Endodermal cell (in vitro differentiated cells): ENCODE results near the gene CD68. TPM values are rescaled to one million over a fixed set of nuclear protein-coding genes. Genes with fewer than 3 reads are reported as not detected.
A peak's percentile ranks its signal among the peaks of the same experiment; 100 is the strongest.
"Not testable (repeated sequence)": the region's sequence is repeated elsewhere in the genome, so short reads cannot be mapped to it uniquely, and the experiment has no call there.

Experiments used
- DNase-seq: peaks from one replicate; pipeline ENCODE4 v3.0.0-alpha.2; 2017
- H3K27ac ChIP-seq: 2 replicates; pipeline ENCODE4 v1.5.1; 2013; ENCODE audit warnings: mild to moderate bottlenecking, low read depth, low read length, moderate library complexity
- H3K27me3 ChIP-seq: 2 replicates; pipeline ENCODE4 v1.6.1; 2013; ENCODE audit warnings: mild to moderate bottlenecking, low read length, moderate library complexity; ENCODE audit not compliant: insufficient read depth, control insufficient read depth, poor library complexity, severe bottlenecking
- H3K36me3 ChIP-seq: 2 replicates; pipeline ENCODE4 v1.7.0; 2013; ENCODE audit warnings: mild to moderate bottlenecking, low read length, moderate library complexity; ENCODE audit not compliant: control insufficient read depth, insufficient read depth
- H3K4me1 ChIP-seq: one replicate; pipeline ENCODE4 v1.7.0; 2013; ENCODE audit warnings: low read length; ENCODE audit not compliant: control insufficient read depth, insufficient read depth
- H3K4me3 ChIP-seq: 2 replicates; pipeline ENCODE4 v1.5.1; 2013; ENCODE audit warnings: mild to moderate bottlenecking, low read length, moderate library complexity
- H3K9ac ChIP-seq: 2 replicates; pipeline ENCODE4 v1.6.1; 2013; ENCODE audit warnings: mild to moderate bottlenecking, low read length, moderate library complexity; ENCODE audit not compliant: poor library complexity, severe bottlenecking; ENCODE audit errors: extremely low read depth
- H3K9me3 ChIP-seq: 2 replicates; pipeline ENCODE4 v1.6.1; 2013; ENCODE audit warnings: mild to moderate bottlenecking, low read length, moderate library complexity; ENCODE audit not compliant: control insufficient read depth
- H3K27ac Mint-ChIP-seq: 2 replicates; pipeline ENCODE4 v1.8.0; 2020; ENCODE audit warnings: mixed read lengths
- H3K27me3 Mint-ChIP-seq: 2 replicates; pipeline ENCODE4 v1.8.0; 2021; ENCODE audit warnings: mild to moderate bottlenecking, mixed read lengths; ENCODE audit not compliant: insufficient read depth
- H3K36me3 Mint-ChIP-seq: 2 replicates; pipeline ENCODE4 v1.8.0; 2020; ENCODE audit warnings: low read depth, mixed read lengths
- H3K4me1 Mint-ChIP-seq: 2 replicates; pipeline ENCODE4 v1.8.0; 2020; ENCODE audit warnings: mixed read lengths
- H3K4me3 Mint-ChIP-seq: 2 replicates; pipeline ENCODE4 v1.8.0; 2020; ENCODE audit warnings: mild to moderate bottlenecking, moderate library complexity, mixed read lengths
- H3K9me3 Mint-ChIP-seq: 2 replicates; pipeline ENCODE4 v1.8.0; 2020; ENCODE audit warnings: mild to moderate bottlenecking, mixed read lengths
- CTCF ChIP-seq: fragments of 200-600 bp; sonication (generic); conservative IDR thresholded peaks from 2 replicates; pipeline ENCODE4 v1.5.0; 2021; ENCODE audit warnings: antibody characterized with exemption, mild to moderate bottlenecking
- WGBS, 2 experiments: methylation state at CpG; one replicate each; pipeline versions ENCODE4 v1.1.5 to v1.1.7; 2013; ENCODE audit warnings: missing lambda C conversion rate in 2 of 2, mixed read lengths in 1 of 2; ENCODE audit not compliant: insufficient coverage in 1 of 2, insufficient read length in 1 of 2; 5-methylcytosine and 5-hydroxymethylcytosine counted together
- total RNA-seq, 2 donors: library from RNA; stranded (reverse); fragmentation: NEBNext Ultra II Directional in 1 of 2; extraction: Animal tissue kit (Norgen Biotek cat#: 25700) in 1 of 2; gene quantifications; 2 replicates in 1 of 2; 3 replicates in 1 of 2; pipeline ENCODE4 v1.2.1, GENCODE V29; 2021

The CD68 gene
- total RNA-seq, 2 donors from 2014 or later, result 0.44 TPM; not detected in 1

DNA sequence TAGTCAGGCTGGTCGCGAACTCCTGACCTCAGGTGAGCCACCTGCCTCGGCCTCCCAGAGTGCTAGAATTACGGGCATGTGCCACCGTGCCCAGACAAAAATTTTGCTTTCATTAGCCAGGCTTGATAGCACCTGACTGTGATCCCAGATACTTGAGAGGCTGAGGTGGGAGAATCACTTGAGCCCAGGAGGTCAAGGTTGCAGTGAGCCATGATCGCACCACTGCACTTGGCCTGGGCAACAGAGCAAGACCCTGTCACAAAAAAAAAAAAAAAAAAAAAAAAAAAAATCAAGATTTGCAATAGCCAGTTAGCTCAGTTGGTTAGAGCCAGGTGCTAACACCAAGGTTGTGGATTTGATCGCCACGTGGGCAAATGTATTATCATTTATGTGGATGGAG lies 41.4 kb downstream of the CD68 start:
- H3K4me1 ChIP-seq, result no peaks in the 10 kb centered on the region
- no peak overlapping the region for H3K9ac ChIP-seq
- no peaks in the 10 kb centered on the region for H3K27me3 ChIP-seq
- H3K27me3 Mint-ChIP-seq, result no peaks in the 10 kb centered on the region
- H3K9me3 ChIP-seq, result no peaks in the 10 kb centered on the region
- no peaks in the 10 kb centered on the region for H3K36me3 Mint-ChIP-seq
- DNase-seq, result no peak
- H3K36me3 ChIP-seq, result peaks cover 3% of the 10 kb centered on the region
- H3K9me3 Mint-ChIP-seq, result no peaks in the 10 kb centered on the region
- H3K4me1 Mint-ChIP-seq, result no peaks in the 10 kb centered on the region
- H3K27ac Mint-ChIP-seq, result no peak overlapping the region
- H3K4me3 ChIP-seq, result no peak overlapping the region
- H3K4me3 Mint-ChIP-seq, result no peak overlapping the region
- 89 to 90% methylated on average over 5 to 8 of the region's 8 CpGs for WGBS, 2 experiments
- TF ChIP-seq CTCF, result no peak
- no peak overlapping the region for H3K27ac ChIP-seq

- H3K4me3 Mint-ChIP-seq, result no peak overlapping the region
- no peak for DNase-seq
- Histone ChIP-seq H3K9me3 (no peaks in the 10 kb centered on the region), H3K4me1 (peaks cover 4% of the 10 kb centered on the region), H3K9ac (no peak overlapping the region), H3K36me3 (peaks cover 10% of the 10 kb centered on the region), H3K4me3 (no peak overlapping the region), H3K27me3 (no peaks in the 10 kb centered on the region), H3K27ac (no peak overlapping the region)
- H3K36me3 Mint-ChIP-seq, result peaks cover 8% of the 10 kb centered on the region
- H3K4me1 Mint-ChIP-seq, result peaks cover 9% of the 10 kb centered on the region
- H3K27me3 Mint-ChIP-seq, result no peaks in the 10 kb centered on the region
- H3K9me3 Mint-ChIP-seq, result no peaks in the 10 kb centered on the region
- no peak overlapping the region for H3K27ac Mint-ChIP-seq
- TF ChIP-seq CTCF, result no peak
- 88 to 91% methylated on average over 3 to 5 of the region's 5 CpGs for WGBS, 2 experiments
Observed at GRCh38 chr17:7623661-7624060, 44.2 kb downstream of the CD68 start.

GRCh38 chr17:7625749-7626148 lies 46.3 kb downstream of the CD68 start:
- H3K4me3 ChIP-seq, H3K9me3 ChIP-seq, H3K9ac ChIP-seq, H3K27ac ChIP-seq, DNase-seq, H3K27ac Mint-ChIP-seq, H3K4me1 Mint-ChIP-seq, H3K4me1 ChIP-seq, H3K9me3 Mint-ChIP-seq, H3K27me3 ChIP-seq, H3K27me3 Mint-ChIP-seq, H3K36me3 Mint-ChIP-seq, H3K36me3 ChIP-seq: not testable (repeated sequence)
- WGBS, 2 experiments, result 96 to 98% methylated on average over 14 to 16 of the region's 16 CpGs
- peak overlapping the region; percentile 86 for H3K4me3 Mint-ChIP-seq

GRCh38 chr17:7626307-7626706 lies 46.9 kb downstream of the CD68 start:
- Histone ChIP-seq H3K4me3 (peak overlapping the region; percentile 95), H3K27me3 (no peaks in the 10 kb centered on the region), H3K9ac (peak overlapping the region; percentile 97), H3K4me1 (peaks cover 4% of the 10 kb centered on the region), H3K9me3 (no peaks in the 10 kb centered on the region), H3K36me3 (peaks cover 10% of the 10 kb centered on the region), H3K27ac (no peak overlapping the region)
- TF ChIP-seq CTCF, result no peak
- Mint-ChIP-seq H3K4me1 (peaks cover 9% of the 10 kb centered on the region), H3K36me3 (peaks cover 8% of the 10 kb centered on the region), H3K27ac (peak overlapping the region; percentile 74), H3K9me3 (no peaks in the 10 kb centered on the region), H3K4me3 (peak overlapping the region; percentile 86), H3K27me3 (no peaks in the 10 kb centered on the region)
- WGBS, 2 experiments, result 91 to 96% methylated on average over 4 to 7 of the region's 7 CpGs
- DNase-seq, result no peak
